ENCODE measurements around the gene GCNT2. TPM values are rescaled to one million over a fixed set of nuclear protein-coding genes. Genes with fewer than 3 reads are reported as not detected.

GCNT2 gene
- total and polyA plus RNA-seq, 2 of the 8 experiments (the other 6 are each of a cell fraction or from before 2014, with no cell fraction given) = 19.3 to 52.5 TPM

GRCh38 chr6:10472634-10473033, 48.5 kb upstream of the GCNT2 start:
- Histone ChIP-seq H4K8ac (ENCODE audit: extremely low read depth, insufficient read depth, low read length) (no peak overlapping the region), H3K79me1 (ENCODE audit: low read depth, low read length) (no peaks in the 10 kb centered on the region), H3K4ac (replicated peaks; ENCODE audit: insufficient read length, low read depth, low read length) (no peak overlapping the region), H3K9ac (replicated peaks in 1 of 4; ENCODE audit: extremely low read depth in 1 of 4, low read depth in 3 of 4, low read length in 3 of 4) (no peak overlapping the region), H3K14ac (ENCODE audit: insufficient read length) (no peak overlapping the region), H2AFZ (ENCODE audit: low read length) (no peak overlapping the region), H3K56ac (replicated peaks; ENCODE audit: insufficient read length, low read depth, low read length) (no peak overlapping the region), H3K79me2 (ENCODE audit: control insufficient read depth in 1 of 2, insufficient read depth in 2 of 2, low read length in 2 of 2) (no peaks in the 10 kb centered on the region), H3K4me3 (ENCODE audit: extremely low read depth in 1 of 4, insufficient read depth in 2 of 4, low read depth in 3 of 4, low read length in 4 of 4) (no peak overlapping the region), H2BK120ac (replicated peaks; ENCODE audit: low read depth, low read length) (no peak overlapping the region), H3K27me3 (replicated peaks in 1 of 4; ENCODE audit: control insufficient read depth in 3 of 4, extremely low read depth in 1 of 4, insufficient read depth in 3 of 4, low read length in 3 of 4) (no peaks in the 10 kb centered on the region), H2BK5ac (ENCODE audit: low read depth, low read length) (no peak overlapping the region), H3K4me1 (replicated peaks in 1 of 4; ENCODE audit: control insufficient read depth in 3 of 4, insufficient read depth in 4 of 4, low read length in 3 of 4) (no peaks in the 10 kb centered on the region), H3K23ac (ENCODE audit: insufficient read length) (no peak overlapping the region), H3K18ac (ENCODE audit: extremely low read depth, low read length) (no peak overlapping the region), H2BK20ac (ENCODE audit: low read length) (no peak overlapping the region), H3K36me3 (ENCODE audit: control insufficient read depth in 2 of 4, insufficient read depth in 4 of 4, low read length in 3 of 4) (no peaks in the 10 kb centered on the region), H2BK12ac (ENCODE audit: low read depth, low read length) (no peak overlapping the region), H4K91ac (replicated peaks; ENCODE audit: insufficient read length, low read length) (no peak overlapping the region), H2BK15ac (ENCODE audit: low read length) (no peak overlapping the region), H3K4me2 (ENCODE audit: insufficient read depth in 1 of 2, low read depth in 2 of 2, low read length in 2 of 2) (no peak overlapping the region), H3K27ac (ENCODE audit: low read depth, low read length) (no peak overlapping the region), H3K23me2 (ENCODE audit: low read depth, low read length) (no peaks in the 10 kb centered on the region; the same call in 1 of the 2 replicates), H3K9me3 (ENCODE audit: insufficient read depth in 2 of 2, low read depth in 1 of 2, low read length in 1 of 2) (no peaks in the 10 kb centered on the region), H4K5ac (ENCODE audit: insufficient read length, low read depth, low read length) (no peak overlapping the region), H2AK5ac (ENCODE audit: low read depth, low read length) (no peak overlapping the region), H4K20me1 (replicated peaks in 1 of 2; ENCODE audit: control insufficient read depth in 1 of 2, insufficient read depth in 2 of 2, low read length in 2 of 2) (no peaks in the 10 kb centered on the region)
- DNase-seq (ENCODE audit: low read depth in 1 of 2, low spot score in 2 of 2) (no peak), FAIRE-seq (no peak)
- TF ChIP-seq SP4 (IDR thresholded peaks at IDR 0.05; ENCODE audit: low read length) (no peak), SIN3A (conservative IDR thresholded peaks at IDR 0.05 in 1 of 2, IDR thresholded peaks at IDR 0.05 in 1 of 2; ENCODE audit: low read depth in 1 of 2, low read length in 2 of 2) (no peak), ATF3 (IDR thresholded peaks at IDR 0.05; ENCODE audit: insufficient read depth, low read depth, low read length) (no peak), BCL11A (IDR thresholded peaks at IDR 0.05; ENCODE audit: low read depth in 2 of 2, low read length in 2 of 2) (no peak), EGR1 (IDR thresholded peaks at IDR 0.05; ENCODE audit: borderline replicate concordance, low read depth, low read length) (no peak)
- WGBS, 2 experiments (ENCODE audit: extremely low coverage in 1 of 2, insufficient coverage in 1 of 2, insufficient read length in 1 of 2, insufficient replicate concordance in 2 of 2, low coverage in 1 of 2, low lambda C conversion rate in 2 of 2, missing lambda C conversion rate in 1 of 2) = 98% methylated on average over 3 of the region's 3 CpGs; no CpG with 5 or more reads in 1 of the 2 experiments
- POLR2A ChIA-PET (ENCODE audit: partially characterized antibody) = no interaction called here
- CTCF ChIA-PET (ENCODE audit: partially characterized antibody) = no interaction called here
